ENCODE data around the gene ME1. TPM values are rescaled to one million over a fixed set of nuclear protein-coding genes. Genes with fewer than 3 reads are reported as not detected.

ME1 gene
- total RNA-seq, result 10 to 100 TPM; 18.7 to 55.9 (median 30.8) TPM

DNA sequence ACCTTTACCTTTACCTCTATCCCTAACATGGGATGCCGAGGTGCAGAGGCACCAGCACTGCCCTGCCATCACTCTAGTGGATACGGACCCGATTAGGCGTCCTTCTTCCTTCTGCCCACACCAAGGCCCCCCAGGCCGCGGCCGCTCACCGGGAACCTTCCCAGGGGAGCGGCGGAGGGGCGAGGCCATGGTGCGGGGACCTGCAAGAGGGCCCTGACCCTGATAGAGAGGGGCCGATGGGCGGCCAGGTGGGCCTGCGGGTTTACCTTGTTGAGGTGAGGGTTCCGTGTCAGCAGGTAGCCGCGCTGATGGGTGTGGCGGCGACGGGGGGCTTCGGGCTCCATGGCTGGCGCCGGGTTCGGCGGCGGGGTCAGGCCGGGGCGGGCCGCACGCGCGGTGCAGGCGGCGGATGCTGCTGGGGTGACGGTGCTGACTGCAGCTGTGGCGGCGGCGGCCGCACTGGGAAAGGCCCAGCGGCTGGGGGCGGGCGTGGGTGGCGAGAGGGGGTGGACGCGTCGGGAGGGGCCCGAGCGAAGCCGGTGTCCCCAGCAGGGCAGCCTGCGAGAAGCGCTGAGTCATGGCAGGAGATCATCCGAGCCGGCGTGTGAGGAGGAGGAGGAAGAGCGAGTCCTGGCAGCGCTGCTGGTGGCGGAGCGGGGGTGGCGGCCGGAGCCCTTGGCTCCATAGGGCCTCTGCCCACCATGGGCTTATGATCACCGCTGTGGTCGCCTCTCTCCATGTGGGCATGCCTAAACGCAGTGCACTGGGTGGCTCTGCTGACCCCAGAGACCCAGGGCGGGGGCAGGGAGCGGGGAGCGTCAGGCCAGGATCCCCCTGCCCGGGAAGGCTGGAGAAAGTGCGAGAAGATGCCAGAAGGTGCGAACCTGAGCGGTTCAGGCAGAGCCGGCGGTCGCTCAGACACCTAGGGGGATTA lies at the start of gene ME1:
Gene ME1, minus strand, starts transcription at position 441 of the 934 bp plus-strand sequence. Its CDS starts 97 bp downstream, at position 344.
- DNase-seq, result peak; percentile 81 to 86
- Histone ChIP-seq H3K36me3 (no peaks in the 10 kb centered on the region), H3K27me3 (no peaks in the 10 kb centered on the region), H3K4me3 (replicated peaks in 1 of 3) (peak within 1 kb of the TSS; percentile 29 to 68 (median 59)), H3K27ac (peak within 1 kb of the TSS; percentile 66 to 80 (median 74)), H3K9me3 (no peaks in the 10 kb centered on the region), H3K4me1 (peaks cover 0 to 6% of the 10 kb centered on the region in 2 donors)
- 22 to 36% methylated on average over 24 to 30 of the region's 74 CpGs for WGBS, 2 donors
- intact Hi-C loops (cut with DNase I), result no loop called here
- TF ChIP-seq, protein P1, sequence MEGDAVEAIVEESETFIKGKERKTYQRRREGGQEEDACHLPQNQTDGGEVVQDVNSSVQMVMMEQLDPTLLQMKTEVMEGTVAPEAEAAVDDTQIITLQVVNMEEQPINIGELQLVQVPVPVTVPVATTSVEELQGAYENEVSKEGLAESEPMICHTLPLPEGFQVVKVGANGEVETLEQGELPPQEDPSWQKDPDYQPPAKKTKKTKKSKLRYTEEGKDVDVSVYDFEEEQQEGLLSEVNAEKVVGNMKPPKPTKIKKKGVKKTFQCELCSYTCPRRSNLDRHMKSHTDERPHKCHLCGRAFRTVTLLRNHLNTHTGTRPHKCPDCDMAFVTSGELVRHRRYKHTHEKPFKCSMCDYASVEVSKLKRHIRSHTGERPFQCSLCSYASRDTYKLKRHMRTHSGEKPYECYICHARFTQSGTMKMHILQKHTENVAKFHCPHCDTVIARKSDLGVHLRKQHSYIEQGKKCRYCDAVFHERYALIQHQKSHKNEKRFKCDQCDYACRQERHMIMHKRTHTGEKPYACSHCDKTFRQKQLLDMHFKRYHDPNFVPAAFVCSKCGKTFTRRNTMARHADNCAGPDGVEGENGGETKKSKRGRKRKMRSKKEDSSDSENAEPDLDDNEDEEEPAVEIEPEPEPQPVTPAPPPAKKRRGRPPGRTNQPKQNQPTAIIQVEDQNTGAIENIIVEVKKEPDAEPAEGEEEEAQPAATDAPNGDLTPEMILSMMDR (IDR thresholded peaks at IDR 0.05), result no peak
- TF ChIP-seq POLR2A (IDR thresholded peaks at IDR 0.05), result peak in 1 of 2 donors; percentile 61

DNA sequence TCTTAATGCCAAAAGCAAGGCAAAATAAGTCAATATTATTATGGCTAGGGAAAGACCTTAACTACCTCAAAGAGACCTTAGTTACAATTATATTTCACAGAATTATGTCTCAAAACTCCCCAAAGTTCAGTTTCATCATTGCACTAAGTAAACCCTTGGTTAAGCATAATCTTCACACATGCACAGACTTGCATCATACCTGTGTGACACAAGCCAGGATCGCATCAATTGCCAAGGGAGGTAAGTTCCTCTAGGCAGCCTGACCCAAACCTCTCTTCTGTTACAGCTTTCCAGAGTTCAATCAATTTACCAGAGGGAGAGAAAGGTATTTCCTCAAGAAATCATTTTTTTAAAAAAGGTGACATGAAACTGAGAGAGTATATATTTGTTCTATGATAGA lies 49.6 kb upstream of the ME1 start:
- no peaks in the 10 kb centered on the region for H3K4me1 ChIP-seq
- H3K4me3 ChIP-seq (replicated peaks in 1 of 3), result no peak overlapping the region
- WGBS, 2 donors, result 94 to 97% methylated on average over 1 of the region's 1 CpG
- DNase-seq, result no peak
- TF ChIP-seq, protein P1 (IDR thresholded peaks at IDR 0.05), result no peak
- no peak for TF ChIP-seq POLR2A (IDR thresholded peaks at IDR 0.05)
- intact Hi-C loops (cut with DNase I), result no loop called here
- no peaks in the 10 kb centered on the region for H3K36me3 ChIP-seq
- H3K9me3 ChIP-seq, result no peaks in the 10 kb centered on the region
- H3K27ac ChIP-seq, result no peak overlapping the region
- no peaks in the 10 kb centered on the region for H3K27me3 ChIP-seq

DNA sequence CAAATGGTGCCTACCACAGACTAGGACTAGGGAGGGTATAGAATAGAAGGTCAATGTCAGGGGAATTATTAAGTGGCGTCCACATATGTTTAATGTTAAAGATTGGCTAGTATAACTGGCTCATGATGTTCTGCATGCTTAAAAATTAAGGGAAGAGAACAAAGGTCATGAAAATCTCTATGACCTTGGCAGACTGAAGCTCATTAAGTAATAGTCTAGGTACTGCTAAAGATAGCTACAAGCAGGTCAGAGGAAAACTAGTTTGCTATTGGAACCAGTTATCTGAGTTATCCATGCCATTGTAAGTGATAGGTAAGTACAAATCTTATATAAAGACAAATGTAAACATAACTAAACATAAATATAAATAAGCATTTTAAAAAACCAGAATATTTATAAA lies 48.5 kb upstream of the ME1 start:
- no peak for DNase-seq
- H3K27me3 ChIP-seq, result no peaks in the 10 kb centered on the region
- no peak for TF ChIP-seq POLR2A (IDR thresholded peaks at IDR 0.05)
- TF ChIP-seq, protein P1 (IDR thresholded peaks at IDR 0.05), result no peak
- WGBS, 2 donors, result 81 to 87% methylated on average over 1 of the region's 1 CpG
- no peak overlapping the region for H3K4me3 ChIP-seq (replicated peaks in 1 of 3)
- H3K27ac ChIP-seq, result no peak overlapping the region
- H3K36me3 ChIP-seq, result no peaks in the 10 kb centered on the region
- no peaks in the 10 kb centered on the region for H3K9me3 ChIP-seq
- no peaks in the 10 kb centered on the region for H3K4me1 ChIP-seq
- intact Hi-C loops (cut with DNase I), result no loop called here

DNA sequence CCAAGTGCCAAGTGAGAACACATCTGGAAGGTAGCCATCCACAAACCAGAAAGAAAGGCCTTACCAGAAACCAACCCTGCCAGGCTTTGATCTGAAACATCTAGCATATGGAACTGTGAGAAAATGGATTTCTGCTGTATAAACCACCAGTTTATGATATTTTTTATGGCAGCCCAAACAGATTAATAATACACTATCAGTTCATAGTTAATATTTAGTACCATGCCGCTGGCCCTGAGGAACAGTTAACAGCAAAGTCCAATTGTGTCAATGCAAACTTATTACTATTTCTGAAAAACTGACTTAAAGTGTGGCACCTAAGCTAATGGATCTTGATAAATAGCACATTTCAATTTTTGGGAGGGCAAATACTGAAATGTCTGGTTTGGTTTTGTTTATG lies 46.1 kb upstream of the ME1 start:
- DNase-seq, result no peak
- Histone ChIP-seq H3K4me1 (no peaks in the 10 kb centered on the region), H3K27me3 (no peaks in the 10 kb centered on the region), H3K27ac (no peak overlapping the region), H3K4me3 (replicated peaks in 1 of 3) (no peak overlapping the region), H3K36me3 (no peaks in the 10 kb centered on the region), H3K9me3 (no peaks in the 10 kb centered on the region)
- WGBS, 2 donors, result 100% methylated on average over 1 of the region's 1 CpG
- TF ChIP-seq, protein P1 (IDR thresholded peaks at IDR 0.05), result no peak
- TF ChIP-seq POLR2A (IDR thresholded peaks at IDR 0.05), result no peak
- intact Hi-C loops (cut with DNase I), result no loop called here

DNA sequence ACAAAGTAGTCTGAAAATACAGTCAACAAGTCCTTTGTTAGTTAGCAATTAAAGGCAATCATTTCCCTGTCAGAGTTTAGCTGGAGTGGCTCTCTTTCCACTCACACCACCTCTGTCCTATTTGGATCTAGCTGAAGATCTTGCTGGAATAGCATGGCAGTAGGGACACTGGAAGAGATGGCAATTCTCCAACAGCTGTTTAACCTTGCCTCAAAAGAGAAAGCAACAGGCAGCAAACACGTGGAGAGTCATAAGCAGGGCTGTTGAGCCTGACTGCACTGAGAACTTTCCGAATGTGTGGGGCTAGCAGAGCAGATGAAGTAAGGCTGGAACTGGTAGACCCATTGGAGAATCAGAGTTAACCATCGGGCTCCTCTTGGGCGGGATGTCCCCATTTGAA lies 43.5 kb upstream of the ME1 start:
- intact Hi-C loops (cut with DNase I), result no loop called here

More for the DNA sequence above, 43.5 kb upstream of the ME1 start:
- peak; percentile 27 to 44 for DNase-seq
- Histone ChIP-seq H3K4me3 (replicated peaks in 1 of 3) (no peak overlapping the region), H3K9me3 (no peaks in the 10 kb centered on the region), H3K27ac (no peak overlapping the region), H3K36me3 (no peaks in the 10 kb centered on the region), H3K4me1 (no peaks in the 10 kb centered on the region), H3K27me3 (no peaks in the 10 kb centered on the region)
- TF ChIP-seq, protein P1 (IDR thresholded peaks at IDR 0.05), result no peak
- TF ChIP-seq POLR2A (IDR thresholded peaks at IDR 0.05), result no peak
- 23 to 43% methylated on average over 4 of the region's 4 CpGs for WGBS, 2 donors
